MCF 10A (cell line): ENCODE measurements around the gene SEMA3C. TPM values are rescaled to one million over a fixed set of nuclear protein-coding genes. Genes with fewer than 3 reads are reported as not detected.

ENCODE experiments used
- BruUV-seq: library from RNA; stranded (reverse); fragments of 400-500 nt; replicated peaks from 2 replicates; lab custom pipeline; 2021; lab: Mats Ljungman, UMichigan
- CTCF ChIA-PET: fragments of 300-600 bp; sonication (Branson Sonifier 250); formaldehyde crosslinking; extraction: SDS; loops from one replicate; lab custom pipeline; 2021; ENCODE audit warnings: antibody characterized with exemption, inconsistent platforms; lab: Yijun Ruan, JAX
- POLR2A ChIA-PET: fragments of 300-600, 350-650 bp; sonication (Branson Sonifier 250); formaldehyde crosslinking; extraction: SDS; loops from one replicate; lab custom pipeline; 2020; ENCODE audit warnings: antibody characterized with exemption, inconsistent platforms; lab: Yijun Ruan, JAX
- DNase-seq: peaks from one replicate; pipeline ENCODE4 v3.0.0-alpha.2; 2018; ENCODE audit not compliant: unreplicated experiment
- H3K27ac Mint-ChIP-seq: one replicate; pipeline ENCODE4 v1.8.0; 2022; ENCODE audit warnings: mild to moderate bottlenecking, low read depth, mixed read lengths; ENCODE audit not compliant: unreplicated experiment
- H3K27me3 Mint-ChIP-seq: one replicate; pipeline ENCODE4 v1.8.0; 2022; ENCODE audit warnings: mixed read lengths; ENCODE audit not compliant: insufficient read depth, unreplicated experiment
- H3K36me3 Mint-ChIP-seq: one replicate; pipeline ENCODE4 v1.8.0; 2022; ENCODE audit warnings: mild to moderate bottlenecking, moderate library complexity, mixed read lengths; ENCODE audit not compliant: insufficient read depth, unreplicated experiment
- H3K4me1 Mint-ChIP-seq: one replicate; pipeline ENCODE4 v1.8.0; 2022; ENCODE audit warnings: mixed read lengths; ENCODE audit not compliant: insufficient read depth, unreplicated experiment
- H3K4me3 Mint-ChIP-seq: one replicate; pipeline ENCODE4 v1.8.0; 2022; ENCODE audit warnings: mild to moderate bottlenecking, moderate library complexity, mixed read lengths; ENCODE audit not compliant: unreplicated experiment
- H3K9me3 Mint-ChIP-seq: one replicate; pipeline ENCODE4 v1.8.0; 2022; ENCODE audit warnings: mixed read lengths; ENCODE audit not compliant: unreplicated experiment
- CTCF ChIP-seq: fragments of 200-600 bp; IDR thresholded peaks from one replicate; pipeline ENCODE4 v1.8.0; 2022; ENCODE audit warnings: antibody characterized with exemption, mild to moderate bottlenecking; ENCODE audit not compliant: unreplicated experiment
- intact Hi-C: fragments of 100-400 bp; cut with micrococcal nuclease; formaldehyde crosslinking; loops from 2 replicates; pipeline ENCODE4 v1.14.1; 2022
- total RNA-seq: library from RNA; stranded (reverse); gene quantifications from 2 replicates; pipeline ENCODE4 v1.2.3, GENCODE V29; 2022

Gene SEMA3C
- total RNA-seq, 1 experiment from 2014 or later: 140 TPM

GRCh38 chr7:80733333-80733915 lies 185.4 kb downstream of the SEMA3C start:
- ChIA-PET CTCF (interaction anchor here (0.9 to 2.9 kb wide), 2 partner anchors 34 to 304 kb away, joined by 3 to 11 read pairs; no protein-coding TSS in a partner anchor), POLR2A (interaction anchor here (0.5 to 1.4 kb wide), 4 partner anchors 11 to 1989 kb away, joined by 3 to 4 read pairs (median 3); no protein-coding TSS in a partner anchor)
- peaks cover 7% of the 10 kb centered on the region for H3K9me3 Mint-ChIP-seq
- intact Hi-C loops: no loop called here
- peaks cover 10% of the 10 kb centered on the region for H3K4me1 Mint-ChIP-seq
- no TSS peak for BruUV-seq
- no peak for TF ChIP-seq CTCF
- no peaks in the 10 kb centered on the region for H3K27me3 Mint-ChIP-seq
- H3K27ac Mint-ChIP-seq: no peak overlapping the region
- no peak for DNase-seq
- no peak overlapping the region for H3K4me3 Mint-ChIP-seq
- H3K36me3 Mint-ChIP-seq: no peaks in the 10 kb centered on the region

- ChIA-PET POLR2A (interaction anchor here (1.4 kb wide), 1 partner anchor 10 kb away, joined by 4 read pairs; no protein-coding TSS in a partner anchor), CTCF (interaction anchor here (0.6 to 2.9 kb wide), 5 partner anchors 33 to 616 kb away, joined by 3 to 11 read pairs (median 4); no protein-coding TSS in a partner anchor)
- H3K27me3 Mint-ChIP-seq: no peaks in the 10 kb centered on the region
Observed at GRCh38 chr7:80732630-80733029, 186.2 kb downstream of the SEMA3C start.

GRCh38 chr7:80731281-80731680 lies 187.6 kb downstream of the SEMA3C start:
- POLR2A ChIA-PET: interaction anchor here (0.9 to 1.0 kb wide), 2 partner anchors 17 to 910 kb away, joined by 3 read pairs; no protein-coding TSS in a partner anchor

More at GRCh38 chr7:80732630-80733029, 186.2 kb downstream of the SEMA3C start:
- BruUV-seq: no TSS peak
- H3K4me1 Mint-ChIP-seq: peaks cover 10% of the 10 kb centered on the region
- no peak overlapping the region for H3K27ac Mint-ChIP-seq
- DNase-seq: peak; percentile 43
- intact Hi-C loops: loop anchor here (1.0 kb wide), 1 partner anchor 33 kb away; no protein-coding TSS in a partner anchor
- no peak overlapping the region for H3K4me3 Mint-ChIP-seq
- peaks cover 7% of the 10 kb centered on the region for H3K9me3 Mint-ChIP-seq
- H3K36me3 Mint-ChIP-seq: no peaks in the 10 kb centered on the region
- peak; percentile 39 for TF ChIP-seq CTCF

More at GRCh38 chr7:80731281-80731680, 187.6 kb downstream of the SEMA3C start:
- H3K27me3 Mint-ChIP-seq: no peaks in the 10 kb centered on the region
- H3K9me3 Mint-ChIP-seq: peaks cover 7% of the 10 kb centered on the region
- H3K4me3 Mint-ChIP-seq: no peak overlapping the region
- no TSS peak for BruUV-seq
- peaks cover 10% of the 10 kb centered on the region for H3K4me1 Mint-ChIP-seq
- H3K27ac Mint-ChIP-seq: no peak overlapping the region
- no peak for TF ChIP-seq CTCF
- no peak for DNase-seq
- H3K36me3 Mint-ChIP-seq: no peaks in the 10 kb centered on the region
- CTCF ChIA-PET: interaction anchor here (0.6 to 1.7 kb wide), 2 partner anchors 76 to 455 kb away, joined by 3 to 5 read pairs; no protein-coding TSS in a partner anchor
- intact Hi-C loops: no loop called here
